ENCODE results near the gene TMEM132D.

GRCh38 chr12:129381715-129382114, 522.1 kb downstream of the TMEM132D start:
- TF ChIP-seq CTCF (IDR thresholded peaks at IDR 0.05; ENCODE audit: control extremely low read depth in 1 of 3, insufficient read depth in 1 of 3, low read depth in 1 of 3, low read length in 3 of 3) (no peak), RFX5 (IDR thresholded peaks at IDR 0.05; ENCODE audit: borderline replicate concordance, low read depth, low read length) (no peak), EZH2 (IDR thresholded peaks at IDR 0.05; ENCODE audit: low read depth, low read length, severe bottlenecking) (no peak), JUND (IDR thresholded peaks at IDR 0.05; ENCODE audit: low read length) (no peak), MAFK (IDR thresholded peaks at IDR 0.05; ENCODE audit: low read depth, low read length) (no peak), POLR2AphosphoS5 (IDR thresholded peaks at IDR 0.05; ENCODE audit: low read depth, low read length) (no peak), SP1 (IDR thresholded peaks at IDR 0.05; ENCODE audit: low read depth, low read length) (no peak), TAF1 (IDR thresholded peaks at IDR 0.05; ENCODE audit: low read depth, low read length) (no peak), ASH2L (IDR thresholded peaks at IDR 0.05; ENCODE audit: low read length) (no peak), KDM1A (IDR thresholded peaks at IDR 0.05; ENCODE audit: borderline replicate concordance, low read length) (no peak), POLR2A (IDR thresholded peaks at IDR 0.05; ENCODE audit: control extremely low read depth in 1 of 2, low read depth in 2 of 2, low read length in 2 of 2) (no peak), YY1 (IDR thresholded peaks at IDR 0.05; ENCODE audit: low read depth, low read length) (no peak)

All from H1 (cell line).